Measurements from ENCODE around the gene CYLD.

- TF ChIP-seq CTCF (IDR thresholded peaks at IDR 0.05) (no peak), POLR2AphosphoS5 (IDR thresholded peaks at IDR 0.05) (no peak)
Observed at GRCh38 chr16:50828164-50828702, 86.3 kb downstream of the CYLD start.
